GM21423 (cell line): ENCODE measurements around the gene ARID1B.

Experiments used
- ATAC-seq: cut with Tn5 transposase; IDR thresholded peaks from one replicate; pipeline ENCODE4 v1.9.1; 2021; ENCODE audit warnings: mild to moderate bottlenecking, moderate library complexity; ENCODE audit not compliant: unreplicated experiment

Gene ARID1B

GRCh38 chr6:156776840-156777576 is at the start of gene ARID1B:
Gene ARID1B, plus strand, starts transcription at chr6:156777378. Its CDS starts 303 bp downstream, at chr6:156777681.
- peak; percentile 43 for ATAC-seq

- ATAC-seq = no peak
Observed at GRCh38 chr6:156727715-156728385, 49.3 kb upstream of the ARID1B start.

GRCh38 chr6:156729248-156729647 is 47.9 kb upstream of the ARID1B start:
- no peak for ATAC-seq

- no peak for ATAC-seq
Observed at GRCh38 chr6:156731396-156731795, 45.8 kb upstream of the ARID1B start.

GRCh38 chr6:156735751-156736150 is 41.4 kb upstream of the ARID1B start:
- no peak for ATAC-seq

- no peak for ATAC-seq
Observed at GRCh38 chr6:156740604-156741003, 36.6 kb upstream of the ARID1B start.

- ATAC-seq = no peak
Observed at GRCh38 chr6:156741287-156742073, 35.7 kb upstream of the ARID1B start.

GRCh38 chr6:156747715-156748114 is 29.5 kb upstream of the ARID1B start:
- ATAC-seq = no peak

- no peak for ATAC-seq
Observed at GRCh38 chr6:156748504-156748903, 28.7 kb upstream of the ARID1B start.

GRCh38 chr6:156752666-156753301 is 24.4 kb upstream of the ARID1B start:
- ATAC-seq = peak; percentile 60

GRCh38 chr6:156756630-156757610 is 20.3 kb upstream of the ARID1B start:
- ATAC-seq = no peak

- no peak for ATAC-seq
Observed at GRCh38 chr6:156757849-156758248, 19.3 kb upstream of the ARID1B start.

GRCh38 chr6:156760377-156760776 is 16.8 kb upstream of the ARID1B start:
- ATAC-seq = no peak

GRCh38 chr6:156762547-156762946 is 14.6 kb upstream of the ARID1B start:
- no peak for ATAC-seq

GRCh38 chr6:156765117-156765516 is 12.1 kb upstream of the ARID1B start:
- no peak for ATAC-seq

GRCh38 chr6:156767603-156768467 is 9.3 kb upstream of the ARID1B start:
- peak; percentile 93 for ATAC-seq

- ATAC-seq = no peak
Observed at GRCh38 chr6:156771047-156771446, 6.1 kb upstream of the ARID1B start.

- ATAC-seq = no peak
Observed at GRCh38 chr6:156771761-156772160, 5.4 kb upstream of the ARID1B start.

- no peak for ATAC-seq
Observed at GRCh38 chr6:156773476-156773875, 3.7 kb upstream of the ARID1B start.
